Non-pigmented ciliary epithelial cell (primary cell): ENCODE measurements around the gene NXF1.
"Not testable (repeated sequence)": the region's sequence is repeated elsewhere in the genome, so short reads cannot be mapped to it uniquely, and the experiment has no call there.

Source experiments
- DNase-seq: peaks from one replicate; pipeline ENCODE4 v3.0.0-alpha.2; 2010; ENCODE audit warnings: low read depth

The NXF1 gene

DNA sequence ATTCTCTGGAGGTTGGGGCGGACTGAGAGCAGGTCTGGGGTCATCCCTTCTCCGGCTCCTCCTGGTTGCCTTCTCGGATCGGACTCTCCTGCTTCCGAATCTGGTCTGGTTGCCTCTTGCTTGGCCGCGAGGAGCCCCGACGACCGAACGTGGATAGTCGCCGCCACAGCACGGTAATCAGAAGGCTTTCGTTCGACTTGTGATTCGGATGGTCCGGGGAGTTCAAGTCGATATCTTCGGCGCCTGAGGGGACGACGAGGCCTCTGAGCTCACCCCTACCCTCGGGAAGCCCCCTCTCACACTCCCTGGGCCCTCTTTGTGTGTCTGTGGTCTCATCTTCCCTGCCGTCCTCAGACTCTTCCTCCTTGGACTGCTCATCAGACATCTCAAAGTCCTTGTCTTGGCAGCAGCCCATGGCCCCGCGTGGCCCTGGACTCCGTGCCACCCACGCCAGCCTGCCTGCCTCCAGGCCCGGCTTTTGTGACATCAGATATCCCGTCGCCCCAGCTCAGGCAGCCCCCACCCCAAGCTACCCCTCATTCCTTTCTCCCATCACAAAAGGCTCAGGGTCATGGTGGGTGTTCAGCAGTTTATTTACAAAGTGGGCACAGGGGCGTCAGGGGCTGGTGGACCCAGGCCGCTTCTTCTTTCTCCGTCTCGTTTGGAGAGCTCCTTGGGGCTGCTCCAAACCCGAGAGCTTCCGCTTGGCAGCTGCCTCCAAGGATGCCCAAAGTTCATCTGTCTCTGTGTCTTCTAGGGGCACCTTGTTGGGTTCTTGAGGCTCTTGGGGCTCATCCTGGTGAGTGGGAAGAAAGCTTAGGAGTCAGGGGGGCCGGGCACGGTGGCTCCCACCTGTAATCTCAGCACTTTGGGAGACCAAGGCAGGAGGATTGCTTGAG, 27.3 kb upstream of the NXF1 start, which contains the start of gene TEX54:
TSS of gene TEX54 (minus strand) at position 506 of the 899 bp plus-strand sequence.
- DNase-seq: no peak

DNA sequence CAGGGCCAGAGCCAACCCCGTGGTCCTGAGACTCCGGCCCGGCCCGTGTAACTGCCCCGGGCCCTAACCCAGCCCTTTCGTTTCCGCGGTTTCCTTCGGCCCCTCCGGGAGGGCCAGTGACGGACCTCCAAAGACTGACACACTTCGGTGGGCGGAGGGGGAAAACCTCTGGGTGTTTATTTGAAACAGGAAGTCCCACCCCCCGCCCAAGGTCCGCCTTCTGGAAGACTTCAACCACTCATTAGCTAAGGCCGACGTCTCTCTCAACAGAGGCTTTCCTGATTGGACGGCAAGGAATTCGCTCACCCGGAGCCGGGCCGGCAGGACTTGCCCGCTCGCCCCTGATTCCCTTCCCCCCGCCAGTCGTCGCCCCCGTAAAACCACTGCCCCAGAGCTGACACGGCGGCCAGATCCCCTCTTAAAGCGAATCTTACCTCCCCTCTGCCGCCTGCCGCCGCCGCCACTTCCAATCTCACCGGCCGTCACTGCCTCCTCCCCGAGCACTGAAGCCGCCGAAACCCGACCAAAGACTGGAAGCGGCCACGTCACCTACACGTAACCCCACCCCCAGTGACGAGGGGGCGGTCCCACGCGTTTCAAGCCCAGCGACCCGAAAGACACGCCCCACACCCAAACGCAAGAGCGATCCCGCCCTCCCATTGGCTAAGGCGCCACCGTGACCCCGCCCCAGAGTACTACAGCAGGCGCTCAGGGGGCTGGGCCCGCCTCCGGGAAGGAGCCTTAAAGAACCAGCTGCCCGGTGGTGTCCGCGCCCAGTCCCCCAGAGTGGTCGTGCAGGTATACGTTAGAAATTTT, 26.5 kb upstream of the NXF1 start, which contains the start of gene STX5:
TSS of gene STX5 (minus strand) at position 532 of the 816 bp plus-strand sequence. CDS start 808 bp downstream, outside the sequence.
- peak; percentile 95 for DNase-seq

DNA sequence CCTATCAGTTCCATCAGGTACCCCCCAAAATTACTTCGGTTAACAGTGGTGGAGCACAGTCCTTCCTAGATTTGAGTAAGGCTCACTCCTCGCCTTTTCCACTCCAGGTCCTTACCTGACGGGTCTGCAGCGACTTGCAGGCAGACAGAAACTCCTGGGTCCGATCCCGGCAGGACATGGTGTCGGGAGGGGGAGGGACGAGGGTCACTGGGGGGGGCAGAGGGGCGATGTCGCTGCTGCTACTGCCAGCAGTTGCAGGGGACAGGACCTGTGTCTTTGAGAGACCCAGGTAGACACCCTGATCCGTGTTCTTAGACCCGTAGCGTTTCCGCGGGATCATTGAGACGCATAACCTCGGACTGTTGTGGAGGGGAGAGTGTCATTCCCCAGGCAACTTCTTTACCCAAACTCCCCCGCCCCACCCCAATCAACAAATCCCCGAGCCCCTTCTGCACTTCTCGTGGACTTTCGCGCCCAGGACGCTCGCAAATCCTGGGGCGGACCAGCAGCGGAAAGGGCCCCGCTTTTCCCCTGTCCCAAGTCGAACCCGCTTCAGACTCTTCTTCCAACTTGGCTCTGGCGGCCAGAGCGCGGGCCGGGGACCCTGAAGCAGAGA, 25.8 kb upstream of the NXF1 start:
- no peak for DNase-seq

DNA sequence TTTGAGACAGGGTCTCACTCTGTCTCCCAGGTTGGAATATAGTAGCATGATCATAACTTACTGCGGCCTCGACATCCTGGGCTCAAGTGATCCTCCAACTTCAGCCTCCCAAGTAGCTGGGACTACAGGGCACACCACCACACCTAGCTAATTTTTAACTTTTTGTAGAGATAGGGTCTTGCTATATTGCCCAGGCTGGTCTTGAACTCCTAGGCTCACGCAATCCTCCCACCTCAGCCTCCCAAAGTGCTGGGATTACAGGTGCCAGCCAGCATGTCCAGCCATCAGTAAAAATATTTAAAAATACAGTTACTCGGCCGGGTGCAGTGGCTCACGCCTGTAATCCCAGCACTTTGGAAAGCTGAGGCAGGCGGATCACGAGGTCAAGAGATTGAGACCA, 22.9 kb upstream of the NXF1 start:
- not testable (repeated sequence) for DNase-seq

DNA sequence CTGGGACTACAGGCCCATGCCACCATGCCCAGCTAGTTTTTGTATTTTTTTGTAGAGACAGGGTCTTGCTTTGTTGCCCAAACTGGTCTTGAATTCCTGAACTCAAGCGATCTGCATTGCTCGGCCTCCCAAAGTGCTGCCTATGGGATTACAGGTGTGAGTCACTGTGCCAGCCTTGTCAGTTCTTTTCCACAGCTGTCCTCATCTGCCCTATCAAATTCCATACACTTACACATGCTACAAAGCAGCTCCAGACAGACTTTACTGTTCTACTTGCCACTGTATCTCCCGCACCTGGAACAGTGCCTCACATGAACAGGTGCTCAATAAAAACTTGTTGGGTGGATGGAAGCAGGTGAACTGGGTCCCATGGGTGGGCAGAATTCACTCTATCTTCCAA, 18.4 kb upstream of the NXF1 start:
- no peak for DNase-seq

DNA sequence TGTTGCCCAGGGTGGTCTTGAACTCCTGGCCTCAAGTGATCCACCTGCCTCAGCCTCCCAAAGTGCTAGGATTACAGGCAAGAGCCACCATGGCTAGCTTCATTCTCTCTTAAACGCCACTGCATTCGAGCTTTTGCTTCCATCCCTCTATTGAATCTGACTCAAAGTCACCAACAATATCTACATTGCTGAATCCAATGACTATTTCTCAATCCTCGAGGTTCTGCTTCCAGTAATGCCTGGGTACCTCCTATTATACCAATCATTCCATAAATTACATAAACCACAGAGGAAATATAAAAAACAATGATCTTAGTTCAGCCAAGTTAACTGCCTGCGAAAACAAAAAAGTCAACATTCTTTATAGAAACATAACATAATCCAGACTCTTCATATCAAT, 11.9 kb upstream of the NXF1 start:
- DNase-seq: no peak

DNA sequence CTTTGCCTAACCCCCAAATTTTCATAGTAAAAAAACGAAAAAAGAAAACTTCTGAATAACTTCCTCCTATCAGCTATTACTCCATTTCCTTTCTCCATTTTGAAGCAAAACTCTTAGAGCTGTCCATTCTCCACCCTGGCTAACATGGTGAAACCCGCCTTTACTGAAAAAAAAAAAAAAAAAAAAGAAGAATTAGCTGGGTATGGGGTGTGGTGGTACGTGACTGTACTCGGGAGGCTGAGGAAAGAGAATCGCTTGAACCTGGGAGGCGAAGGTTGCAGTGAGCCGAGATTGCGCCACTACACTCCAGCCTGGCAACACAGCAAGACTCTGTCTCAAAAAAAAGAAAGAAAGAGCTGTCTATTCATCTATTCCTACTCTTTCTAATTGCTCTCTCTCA, 11.3 kb upstream of the NXF1 start:
- no peak for DNase-seq

DNA sequence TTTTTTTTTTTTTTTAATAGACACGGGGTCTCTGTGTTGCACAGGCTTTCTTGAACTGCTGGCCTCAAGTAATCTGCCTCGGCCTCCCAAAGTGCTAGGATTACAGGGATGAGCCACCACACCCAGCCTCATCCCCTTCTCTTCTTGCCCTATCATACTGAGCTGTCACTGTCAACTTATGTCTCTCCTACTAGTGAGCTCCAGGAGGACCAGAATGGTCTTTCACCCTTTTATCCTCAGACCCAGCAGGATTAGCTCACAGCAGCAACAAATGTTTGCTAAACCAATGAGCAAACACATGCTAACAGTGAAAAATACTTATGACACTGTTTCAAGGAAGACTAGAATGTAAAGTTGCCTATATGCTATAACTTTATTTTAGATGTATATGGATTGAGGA, 6.4 kb upstream of the NXF1 start:
- DNase-seq: no peak

DNA sequence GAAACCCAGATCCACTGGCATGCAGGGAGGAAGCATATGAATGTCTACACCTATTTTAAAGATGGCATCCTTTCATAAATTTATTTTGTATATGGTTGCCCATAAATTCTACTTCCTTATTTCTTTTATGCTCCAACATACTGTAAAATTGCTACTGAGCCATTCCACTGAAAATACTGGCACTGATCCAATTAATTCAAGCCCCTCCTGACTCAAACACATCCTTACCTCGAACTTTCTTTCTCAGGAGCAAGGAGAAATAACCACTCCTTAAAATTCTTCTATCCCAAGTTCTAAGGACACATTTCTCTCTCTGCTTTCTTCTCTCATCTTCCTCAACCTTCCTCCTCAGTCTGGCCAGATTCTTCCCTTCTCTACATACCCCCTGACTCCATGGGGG, 5.5 kb upstream of the NXF1 start:
- DNase-seq: no peak

DNA sequence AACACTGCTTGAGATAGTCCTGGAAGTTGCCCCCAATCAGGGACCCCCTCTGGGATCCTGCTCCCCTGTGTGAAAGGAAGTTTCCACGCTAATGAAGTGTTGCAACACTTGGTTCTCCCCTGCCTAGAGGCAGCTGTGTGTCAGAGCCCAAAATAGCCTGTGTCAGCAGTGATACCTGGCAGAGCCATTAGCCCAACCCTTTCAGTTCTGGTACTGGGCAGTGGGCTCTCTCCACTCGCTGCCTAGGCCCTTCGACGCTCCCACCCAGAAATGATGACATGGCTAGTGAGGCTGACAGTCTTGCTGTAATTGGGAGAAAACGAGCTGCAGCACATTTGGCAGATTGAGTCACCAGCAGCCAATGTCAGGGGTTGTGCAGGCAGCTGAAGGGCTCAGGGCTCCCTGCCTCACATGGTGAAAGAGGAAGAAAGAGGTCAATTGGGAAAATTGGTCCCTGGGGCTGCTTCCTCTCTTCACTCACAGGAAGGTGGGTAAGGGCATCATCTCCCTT, 1.4 kb upstream of the NXF1 start:
- DNase-seq: no peak

DNA sequence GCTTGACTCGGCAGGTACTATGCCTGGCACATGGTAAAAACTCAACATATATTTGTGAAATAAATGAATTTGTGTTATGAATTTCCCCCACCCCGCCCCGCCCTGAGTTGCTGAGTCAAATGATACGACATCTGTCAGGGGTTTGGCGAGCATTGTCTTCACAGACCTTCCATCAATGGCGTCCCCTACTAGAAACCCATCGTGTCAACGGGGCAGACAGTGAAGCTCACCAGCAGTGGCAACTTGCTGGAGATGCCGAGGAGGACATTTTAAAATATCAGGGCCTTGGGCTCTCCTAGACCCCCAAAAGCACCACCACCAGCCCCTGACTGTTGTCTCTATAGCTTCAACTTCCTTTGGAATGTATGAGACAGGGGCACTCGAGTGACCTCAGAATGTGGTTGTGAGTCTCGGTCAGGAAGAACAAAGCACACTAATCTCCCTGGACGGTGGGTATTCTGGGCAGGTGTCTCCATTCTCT, 761 bp upstream of the NXF1 start:
- DNase-seq: no peak

DNA sequence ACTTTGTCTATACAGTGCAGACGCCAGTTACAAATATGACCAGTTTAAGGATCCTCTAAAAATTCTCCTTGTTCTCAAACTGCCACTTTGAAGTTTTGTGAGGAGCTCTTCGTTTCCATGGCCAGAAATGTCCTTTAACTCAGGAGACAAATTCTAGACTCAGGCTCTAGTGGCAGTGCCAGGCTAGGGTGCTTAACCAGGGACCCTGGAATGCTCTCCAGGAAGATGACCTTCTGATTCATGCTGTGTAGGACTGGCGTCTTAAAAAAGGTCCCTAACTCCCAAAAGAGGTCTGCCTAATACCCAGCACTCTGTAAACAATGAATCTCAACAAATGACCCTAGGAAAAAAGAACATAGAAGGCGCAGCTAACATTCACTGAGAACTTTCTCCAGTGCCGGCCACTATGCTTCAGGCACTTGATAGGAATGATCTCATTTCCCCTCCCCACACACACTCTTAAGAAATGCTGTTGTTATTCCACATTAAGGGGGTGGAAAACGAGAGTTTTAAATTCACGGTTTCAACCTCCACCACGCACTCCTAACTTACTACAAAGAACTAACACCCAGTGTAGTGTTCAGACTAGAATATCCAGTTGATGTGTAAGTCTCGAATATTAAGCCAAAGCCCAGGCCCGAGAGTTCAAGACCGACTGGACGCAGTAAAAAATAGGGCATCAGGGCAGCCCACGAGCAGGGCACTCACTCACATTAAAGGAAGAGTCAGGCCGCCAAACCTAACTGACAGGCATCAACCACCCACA, 747 bp downstream of the NXF1 start:
- no peak for DNase-seq

DNA sequence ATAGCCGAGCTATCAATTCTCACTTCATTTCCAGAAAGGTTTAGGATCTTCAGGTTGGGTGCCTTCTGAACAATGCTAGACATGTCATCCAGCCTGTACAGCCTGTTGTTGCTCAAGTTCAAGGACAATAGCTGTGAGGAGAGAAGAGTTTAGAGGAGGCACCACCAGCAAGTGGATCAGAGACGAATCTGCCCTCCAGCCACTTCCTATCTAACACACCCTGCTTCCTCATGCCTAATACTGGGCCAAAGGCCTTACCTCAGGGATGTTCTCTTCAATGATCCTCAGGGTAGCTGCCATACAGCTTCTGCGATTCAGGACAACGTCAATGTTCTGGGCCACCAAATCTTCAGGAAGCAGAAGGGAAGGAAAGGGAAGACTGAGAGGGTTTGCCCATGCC, 4.2 kb downstream of the NXF1 start:
- DNase-seq: no peak

DNA sequence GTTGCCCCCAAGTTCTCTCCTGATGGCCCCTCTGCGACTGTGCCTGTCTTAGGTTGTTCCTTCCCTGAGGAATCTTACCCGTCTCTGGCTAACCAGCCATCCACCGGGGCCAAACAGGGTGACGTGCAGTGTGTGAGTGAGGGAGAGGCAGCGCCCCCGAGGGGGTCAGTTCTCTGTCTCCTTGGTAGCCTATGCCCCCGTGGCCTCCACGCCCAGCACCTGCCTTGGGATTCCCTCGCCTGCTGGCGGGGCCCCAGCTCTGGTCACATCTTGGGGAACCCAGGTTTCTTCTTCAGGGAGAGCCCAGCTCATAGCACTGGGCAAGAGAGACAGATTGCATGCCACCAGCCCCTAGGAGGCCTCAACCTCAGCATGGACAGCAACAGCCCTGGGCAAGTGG, 5.8 kb downstream of the NXF1 start:
- DNase-seq: no peak

DNA sequence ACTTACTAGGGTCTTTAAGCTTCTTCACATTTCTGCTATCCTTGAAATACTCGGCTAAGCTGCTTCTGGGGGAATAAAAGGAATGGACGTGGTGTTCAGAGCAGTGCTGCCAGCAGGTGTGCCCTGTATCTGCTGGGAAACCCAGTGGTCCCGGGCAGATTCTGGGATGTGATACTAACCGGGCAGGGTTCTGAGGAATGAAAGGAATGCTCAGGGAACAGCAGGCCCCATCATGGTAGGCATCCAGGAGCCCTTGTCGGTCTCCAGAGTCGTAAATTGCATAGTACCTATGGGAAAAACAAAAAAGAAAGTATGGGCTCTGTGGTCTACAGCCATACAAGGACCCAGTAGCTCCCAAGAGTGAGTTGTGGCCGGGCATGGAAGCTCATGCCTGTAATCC, 9.0 kb downstream of the NXF1 start:
- DNase-seq: no peak

DNA sequence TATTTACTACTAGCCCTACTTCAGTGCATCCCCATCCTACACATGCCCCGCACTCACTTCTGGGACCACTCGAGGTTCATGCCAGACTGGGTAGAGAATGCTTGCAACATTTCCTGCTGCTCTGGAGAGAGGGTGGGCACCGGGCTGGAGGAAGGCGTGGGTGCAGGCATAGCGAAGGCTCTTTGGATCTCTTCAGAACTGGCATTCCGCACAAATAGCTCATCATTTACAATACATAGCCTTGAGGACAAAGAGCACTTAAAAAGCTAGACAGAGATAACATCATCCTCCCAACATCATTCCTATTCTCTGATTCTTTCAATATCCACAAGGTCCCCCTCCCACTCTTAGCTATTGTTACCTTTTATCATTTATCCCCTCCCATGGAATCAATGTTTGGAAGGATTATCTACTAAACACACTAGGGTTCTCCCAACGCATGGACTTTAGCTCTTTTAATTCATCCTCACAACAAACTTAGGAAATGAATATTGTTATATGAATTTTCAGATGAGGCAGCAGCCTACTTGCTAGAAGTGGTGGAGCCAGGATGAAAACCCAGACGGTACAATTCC, 11.0 kb downstream of the NXF1 start:
- DNase-seq: no peak

DNA sequence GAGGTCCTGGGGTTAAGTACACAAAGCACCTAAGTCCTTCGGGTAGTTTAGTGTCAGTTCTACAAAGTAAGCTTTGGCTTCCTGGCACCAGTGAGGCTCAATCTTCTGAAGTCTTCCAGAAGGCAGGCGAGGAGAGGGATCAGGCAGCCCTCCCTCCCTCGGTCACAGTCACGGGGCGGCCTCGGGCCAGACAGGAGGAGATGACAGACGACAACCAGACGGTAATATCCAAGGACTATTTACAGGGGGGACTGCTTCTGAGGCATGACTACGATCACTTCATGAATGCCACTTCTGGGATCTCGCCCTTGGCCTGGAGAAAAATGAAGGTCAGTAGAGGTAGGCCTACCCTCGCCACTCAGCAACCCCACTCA, 13.1 kb downstream of the NXF1 start:
- DNase-seq: no peak

DNA sequence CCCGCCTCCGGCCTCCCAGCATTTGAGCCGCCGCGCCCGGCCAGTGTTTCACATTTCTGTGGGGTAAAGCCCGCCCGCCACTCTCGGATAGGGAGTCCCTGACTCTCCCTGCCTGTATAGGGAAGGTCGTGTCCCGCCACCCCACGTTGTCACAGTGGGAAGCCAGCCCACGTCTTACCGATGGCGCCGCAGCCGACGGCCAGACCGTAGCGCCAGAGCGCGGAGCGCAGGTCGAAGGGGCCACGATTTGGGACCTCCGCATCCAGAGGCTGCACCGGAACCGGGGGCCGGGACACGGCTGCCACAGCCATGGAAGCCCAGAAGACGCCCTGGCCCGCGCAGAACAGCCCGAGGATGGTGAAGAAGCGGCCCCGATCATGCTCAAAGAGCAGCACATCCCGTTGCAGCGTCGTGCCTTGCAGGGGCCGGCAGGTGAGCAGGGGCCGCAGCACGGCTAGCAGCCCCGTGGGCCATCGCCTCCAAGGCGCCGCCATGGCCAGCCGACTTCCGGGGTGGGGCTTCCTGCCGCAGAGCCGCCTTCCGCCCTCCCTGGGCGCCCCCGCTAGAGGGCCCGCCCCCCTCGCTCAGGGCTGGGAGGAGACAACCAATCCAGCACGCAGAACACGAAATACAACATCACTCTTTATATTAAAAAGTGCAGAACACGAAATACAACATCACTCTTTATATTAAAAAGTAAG, 13.6 kb downstream of the NXF1 start, which contains the start of gene TMEM223:
TSS of gene TMEM223 (minus strand) at position 506 of the 701 bp plus-strand sequence. CDS start at position 494, 12 bp downstream.
- no peak for DNase-seq

DNA sequence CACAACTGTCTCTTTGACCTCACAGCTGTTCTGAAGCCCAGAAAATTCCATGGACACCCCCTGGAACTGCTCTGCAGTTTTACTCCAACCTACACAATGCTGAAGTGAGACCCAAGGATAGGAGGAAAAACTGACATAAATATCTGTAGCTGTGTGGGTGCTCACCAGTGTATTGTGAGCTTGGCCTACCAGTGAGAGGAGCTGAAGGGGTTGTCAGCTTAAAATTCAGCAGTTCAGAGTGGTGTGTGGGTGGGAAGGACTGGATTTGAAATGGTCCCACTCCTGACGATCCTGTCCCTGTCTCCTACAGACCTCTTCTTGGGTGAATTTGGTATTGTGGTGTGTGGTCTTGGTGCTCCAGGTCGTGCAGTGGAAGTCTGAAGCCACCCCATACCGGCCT, 15.7 kb downstream of the NXF1 start:
- no peak for DNase-seq

DNA sequence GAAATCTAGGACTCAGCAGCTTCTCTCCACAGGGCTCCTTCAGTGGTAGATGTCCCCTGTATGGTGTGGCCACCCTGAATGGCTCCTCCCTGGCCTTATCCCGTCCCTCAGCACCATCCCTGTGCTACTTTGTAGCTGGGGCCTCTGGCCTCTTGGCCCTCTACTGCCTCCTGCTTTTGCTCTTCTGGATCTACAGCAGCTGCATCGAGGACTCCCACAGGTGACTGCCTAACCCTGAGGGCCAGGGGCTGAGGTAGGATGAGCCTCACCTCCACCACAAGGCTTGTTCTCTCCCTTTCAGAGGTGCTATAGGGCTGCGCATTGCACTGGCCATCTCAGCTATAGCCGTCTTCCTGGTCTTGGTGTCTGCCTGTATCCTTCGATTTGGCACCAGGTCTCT, 16.2 kb downstream of the NXF1 start:
- no peak for DNase-seq
